Smooth muscle cell of the brain vasculature (primary cell): ENCODE measurements around the gene HOXA10.

Experiments used
- DNase-seq: peaks from one replicate; pipeline ENCODE4 v3.0.0-alpha.2; 2012; ENCODE audit warnings: low read depth, low spot score

Gene HOXA10

DNA sequence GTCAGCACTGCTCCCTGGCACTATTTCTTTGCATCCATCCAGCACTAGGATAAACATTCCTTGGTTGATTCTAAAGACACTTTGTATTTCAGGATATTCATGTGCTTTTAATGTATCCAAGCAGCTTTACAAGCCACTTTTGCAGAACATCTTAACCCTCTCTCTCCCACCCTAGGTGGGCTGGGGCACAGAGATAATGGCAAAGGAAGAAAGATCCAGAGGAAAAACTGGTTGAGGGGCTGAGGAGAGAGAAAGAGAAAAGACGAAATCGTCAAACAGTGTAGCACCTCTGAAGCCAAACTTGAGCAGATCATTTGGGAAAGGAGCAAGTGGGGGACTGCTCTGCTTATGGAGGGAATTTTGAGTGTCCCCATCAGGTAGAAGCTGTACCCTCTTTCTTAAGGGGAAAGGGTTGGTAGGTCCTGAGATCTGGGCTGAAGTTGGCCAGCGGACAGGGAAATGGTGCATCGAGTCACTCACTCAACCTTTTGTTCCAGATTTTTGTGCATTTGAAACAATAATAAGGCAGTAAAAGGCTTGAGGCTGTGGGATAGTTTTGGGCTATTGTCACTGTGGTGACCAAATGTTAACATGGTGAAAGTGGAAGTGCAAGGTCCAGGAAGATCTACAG lies 30.0 kb upstream of the HOXA10 start:
- no peak for DNase-seq

DNA sequence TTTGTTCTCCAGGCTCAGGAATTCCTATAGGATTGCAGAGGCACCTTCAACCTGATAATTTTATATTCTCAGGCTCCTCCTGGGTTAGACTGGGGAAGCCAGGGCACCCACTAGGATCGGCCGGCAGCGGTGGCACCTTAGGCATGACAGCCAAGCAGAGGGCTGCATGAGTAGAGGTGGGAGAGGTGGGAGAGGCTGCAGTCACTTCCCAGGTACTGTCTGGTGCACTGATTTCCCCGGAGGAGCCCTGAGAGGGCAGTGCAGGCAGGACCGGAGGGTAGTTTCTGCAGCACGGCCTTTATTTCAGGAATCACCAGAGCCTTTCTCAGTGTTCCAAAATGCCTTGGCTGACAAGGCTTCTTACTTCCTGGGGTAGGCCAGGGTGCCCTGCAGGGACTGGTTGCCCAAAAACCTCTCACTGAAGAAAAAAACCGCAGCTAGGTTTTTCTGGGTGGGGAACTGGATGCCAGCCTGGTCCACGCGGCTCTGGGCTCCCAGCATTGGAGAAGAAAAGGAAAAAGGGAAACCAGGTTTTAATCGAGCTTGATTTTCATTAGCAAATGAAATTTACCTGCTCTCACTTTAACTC lies 29.3 kb upstream of the HOXA10 start:
- no peak for DNase-seq

DNA sequence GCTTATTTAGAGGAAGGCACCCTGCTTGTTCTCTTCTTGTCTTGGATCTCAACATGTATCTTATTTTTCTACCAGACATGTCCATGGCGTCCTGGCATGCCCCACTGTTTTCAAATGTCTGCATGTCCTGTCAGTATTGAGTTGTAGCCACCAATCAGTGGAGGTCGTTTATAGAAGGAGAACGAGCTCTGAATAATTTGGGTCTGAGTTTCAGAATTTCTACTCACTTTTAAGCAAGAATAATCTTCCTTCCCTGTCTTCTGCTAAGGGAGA lies 28.7 kb upstream of the HOXA10 start:
- no peak for DNase-seq

GRCh38 chr7:27202018-27202861 lies 28.1 kb upstream of the HOXA10 start:
- DNase-seq, result no peak

GRCh38 chr7:27201580-27202017 lies 27.5 kb upstream of the HOXA10 start:
- no peak for DNase-seq

GRCh38 chr7:27200761-27201579 lies 26.9 kb upstream of the HOXA10 start:
- no peak for DNase-seq

DNA sequence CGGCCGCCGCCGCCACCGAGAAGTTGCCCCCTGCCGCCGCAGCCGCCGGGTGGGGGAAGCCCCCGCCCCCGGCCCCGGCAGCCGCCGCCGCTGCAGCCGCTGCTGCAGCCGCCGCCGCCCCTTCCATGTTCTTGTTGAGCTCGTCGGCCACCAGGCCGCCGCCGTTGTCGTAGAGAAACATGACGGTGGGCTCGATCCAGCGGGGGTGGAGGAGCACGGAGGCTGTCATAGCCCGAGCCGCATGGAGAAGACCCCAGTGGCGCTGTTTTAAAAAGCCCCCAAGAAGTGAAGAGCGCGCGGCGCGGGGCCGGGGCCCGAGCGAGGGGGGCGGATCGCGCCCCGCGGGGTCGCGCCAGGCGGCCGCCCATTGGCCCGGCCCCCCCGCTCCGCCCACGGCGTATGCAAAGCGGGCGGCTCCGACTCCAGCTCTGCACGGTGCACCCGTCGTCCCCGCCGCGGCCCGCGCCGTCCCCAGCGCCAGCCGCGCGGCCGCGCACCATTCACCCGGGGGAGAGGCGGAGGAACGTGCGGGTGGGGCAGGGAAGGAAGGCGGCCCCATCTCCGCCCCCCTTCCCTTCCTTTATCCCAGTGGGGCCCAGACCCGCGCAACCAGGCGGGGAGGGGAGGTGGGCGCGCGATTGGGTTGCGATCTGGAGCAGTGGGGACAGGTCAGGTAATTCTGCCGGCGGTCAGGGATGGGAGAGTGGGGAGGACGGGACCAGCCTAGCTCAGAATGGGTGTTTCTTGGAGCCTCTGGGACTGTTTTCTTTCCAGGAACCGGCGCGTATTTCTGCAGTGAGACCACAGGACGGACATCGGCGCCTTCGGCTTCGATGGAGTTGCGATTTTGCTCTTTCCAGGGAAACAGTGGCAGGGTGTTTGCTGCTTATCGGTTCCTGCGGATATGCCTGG lies 26.0 kb upstream of the HOXA10 start, which contains the start of gene HOXA13:
Gene HOXA13, minus strand, starts transcription at position 243 of the 912 bp plus-strand sequence. Its CDS starts 14 bp downstream, at position 229.
- DNase-seq, result no peak

GRCh38 chr7:27198871-27199801 lies 25.0 kb upstream of the HOXA10 start:
- DNase-seq, result no peak

DNA sequence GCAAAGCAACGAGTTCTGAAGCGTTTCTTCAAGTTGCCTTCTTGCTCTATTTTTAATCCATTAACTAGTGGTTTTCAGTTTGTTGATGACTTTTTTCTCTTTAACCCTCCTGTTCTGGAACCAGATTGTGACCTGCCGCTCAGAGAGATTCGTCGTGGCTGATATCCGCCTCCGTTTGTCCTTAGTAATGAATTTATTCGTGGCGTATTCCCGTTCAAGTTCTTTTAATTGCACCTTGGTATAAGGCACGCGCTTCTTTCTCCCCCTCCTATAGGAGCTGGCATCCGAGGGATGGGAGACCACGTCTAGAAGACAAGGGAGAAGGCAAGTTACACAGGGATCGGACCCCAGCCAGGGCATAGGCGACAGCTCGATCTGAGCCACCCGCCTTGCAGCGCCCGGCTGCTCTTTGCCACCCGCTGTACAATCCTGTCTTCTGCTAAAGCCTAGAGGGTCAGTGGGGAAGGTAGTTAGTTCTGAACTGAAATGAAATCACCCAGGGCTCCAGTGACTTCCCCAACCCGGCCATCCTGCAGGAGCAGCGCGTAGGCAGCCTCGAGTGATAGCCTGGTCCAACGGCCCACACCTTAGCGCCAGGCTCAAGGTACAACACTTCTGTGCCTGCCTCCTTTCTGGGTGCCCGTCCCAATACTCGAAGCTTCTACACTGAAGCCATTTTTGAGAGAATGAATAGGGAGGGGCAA lies 24.2 kb upstream of the HOXA10 start:
- DNase-seq, result no peak

DNA sequence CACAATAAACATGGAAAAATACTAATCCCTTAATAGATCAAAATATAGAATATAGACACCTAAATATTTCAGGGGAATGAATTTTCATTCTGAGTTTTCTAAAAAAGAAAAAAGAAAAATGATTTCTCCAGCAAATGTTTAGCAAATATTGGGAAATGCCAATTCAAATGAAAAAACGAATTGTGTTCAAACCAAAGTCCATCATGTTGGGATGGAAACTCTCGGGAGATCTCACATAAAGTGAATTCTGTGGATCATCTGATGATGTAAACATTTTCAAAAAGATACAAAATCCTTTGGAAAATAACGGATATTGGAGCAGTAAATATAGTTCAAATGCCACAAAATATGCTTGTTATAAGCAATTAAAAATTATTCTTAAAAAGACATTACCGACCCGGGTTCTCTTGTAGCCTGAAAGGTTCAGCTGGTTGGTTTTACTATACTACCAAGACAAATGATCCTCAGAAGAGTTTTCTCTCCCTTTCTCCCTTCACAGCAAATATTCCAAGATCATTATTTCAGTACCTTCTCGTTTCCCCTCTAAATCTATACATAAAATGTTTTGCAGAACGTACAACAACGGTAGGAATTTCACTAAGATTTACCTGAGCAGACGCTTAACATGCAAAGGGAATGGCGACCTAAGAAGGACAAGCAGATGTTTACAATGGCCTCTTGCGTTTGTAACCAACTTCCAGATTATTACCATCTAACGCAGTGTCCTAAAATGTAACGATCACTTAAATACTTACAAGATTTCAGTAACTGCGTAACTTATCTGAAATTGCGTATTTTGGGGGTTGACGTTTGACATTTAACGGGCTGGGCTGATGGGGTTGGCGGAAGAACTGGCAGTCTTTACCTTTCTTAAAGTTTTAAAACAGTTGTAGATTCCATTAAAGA lies 23.3 kb upstream of the HOXA10 start:
- DNase-seq, result no peak

GRCh38 chr7:27196287-27196767 lies 22.2 kb upstream of the HOXA10 start:
- DNase-seq, result peak; percentile 51

- DNase-seq, result no peak
Measured at GRCh38 chr7:27194686-27195379, 20.7 kb upstream of the HOXA10 start.

DNA sequence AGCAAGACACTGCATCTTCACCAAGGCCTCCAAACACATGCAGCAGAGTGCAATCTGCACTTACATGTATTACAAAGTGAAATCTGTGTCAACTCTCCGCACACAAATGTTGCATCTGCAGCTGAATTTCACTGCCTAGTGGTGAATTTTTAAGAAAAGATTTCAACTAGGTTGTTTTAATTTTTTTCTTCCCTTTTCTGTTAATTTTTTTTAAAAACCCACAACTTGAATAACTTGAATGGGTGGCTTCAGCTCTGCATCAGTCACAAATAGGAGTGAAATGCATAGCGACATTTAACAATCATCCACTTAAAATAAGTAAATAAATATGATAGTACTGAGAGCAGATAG lies 19.9 kb upstream of the HOXA10 start:
- no peak for DNase-seq

GRCh38 chr7:27193335-27194001 lies 19.3 kb upstream of the HOXA10 start:
- no peak for DNase-seq

DNA sequence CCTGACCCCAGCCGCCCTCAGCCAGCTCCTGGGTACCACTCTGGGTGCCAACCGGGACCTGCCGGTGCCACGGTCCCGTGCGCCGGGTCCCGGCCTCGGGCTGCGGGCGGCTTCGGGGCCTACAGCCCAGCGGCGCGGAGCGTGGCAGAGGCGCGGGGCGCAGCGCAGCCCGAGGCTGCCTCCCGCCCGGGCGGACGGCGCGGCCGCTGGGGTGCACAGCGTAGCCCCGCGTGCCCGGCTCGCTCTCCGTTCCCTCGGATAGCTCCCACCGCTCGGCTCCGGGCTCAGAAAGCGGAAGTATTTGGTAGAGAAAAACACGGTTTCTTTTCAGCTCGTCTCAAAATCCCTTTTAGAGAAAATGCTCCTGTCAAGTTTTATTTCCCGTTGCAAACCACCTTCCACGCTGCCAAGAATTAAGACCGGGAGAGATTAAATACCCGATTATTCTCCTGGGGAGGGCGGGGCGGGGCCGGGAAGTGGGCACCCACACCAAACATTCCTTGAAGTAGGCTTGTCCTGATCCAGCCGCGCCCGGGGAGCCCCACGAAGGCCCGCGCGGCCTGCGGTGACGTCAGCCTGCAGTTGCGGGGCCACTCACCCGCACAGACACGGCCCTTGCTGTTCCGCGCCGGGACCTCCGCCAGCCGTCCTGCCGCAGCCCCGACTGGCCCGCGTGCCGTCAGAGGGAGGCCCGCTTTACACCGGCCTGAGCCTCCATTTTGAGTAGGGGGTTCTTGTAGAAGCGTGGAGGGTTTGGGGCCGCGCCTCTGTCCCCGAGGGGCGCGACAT lies 18.6 kb upstream of the HOXA10 start:
- DNase-seq, result no peak
